ENCODE measurements around the gene RANBP3.

DNA sequence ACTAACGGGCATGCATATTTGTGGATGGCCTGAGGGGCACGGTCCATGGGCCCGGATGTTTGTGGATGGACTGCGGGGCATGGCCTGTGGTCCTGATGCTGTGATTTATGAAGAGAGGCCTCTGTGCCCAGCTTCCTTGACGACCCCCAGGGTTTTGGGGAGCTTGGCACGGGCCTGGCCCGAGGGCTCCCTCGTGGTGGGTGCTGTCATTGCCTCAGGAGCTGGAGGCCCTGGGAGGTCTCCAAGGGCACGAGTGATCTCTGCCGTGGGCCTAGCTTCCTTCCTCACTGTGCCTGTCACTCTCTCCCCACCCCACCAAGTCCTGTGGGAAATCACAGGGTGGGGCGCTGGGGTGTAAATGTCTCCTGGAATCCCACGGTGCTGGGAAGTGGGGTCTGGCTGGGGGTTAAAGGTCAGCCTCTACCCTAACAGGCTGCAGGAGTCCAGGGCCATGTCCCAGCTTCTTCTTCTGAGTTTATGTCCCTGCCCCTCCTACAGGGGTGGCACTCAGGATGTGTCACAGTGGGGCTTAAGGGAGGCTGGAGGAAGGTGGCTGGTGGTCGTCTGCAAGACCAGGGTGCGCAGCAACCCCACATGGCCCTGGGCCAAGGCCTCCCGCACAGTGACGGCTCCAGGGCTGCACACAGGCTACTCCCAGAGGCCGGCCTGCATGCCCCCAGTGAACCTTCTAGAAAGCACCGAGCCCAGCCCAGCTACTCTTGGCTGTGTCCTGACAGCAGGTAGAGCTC is 27.6 kb upstream of the RANBP3 start:
- TF ChIP-seq, protein P1, sequence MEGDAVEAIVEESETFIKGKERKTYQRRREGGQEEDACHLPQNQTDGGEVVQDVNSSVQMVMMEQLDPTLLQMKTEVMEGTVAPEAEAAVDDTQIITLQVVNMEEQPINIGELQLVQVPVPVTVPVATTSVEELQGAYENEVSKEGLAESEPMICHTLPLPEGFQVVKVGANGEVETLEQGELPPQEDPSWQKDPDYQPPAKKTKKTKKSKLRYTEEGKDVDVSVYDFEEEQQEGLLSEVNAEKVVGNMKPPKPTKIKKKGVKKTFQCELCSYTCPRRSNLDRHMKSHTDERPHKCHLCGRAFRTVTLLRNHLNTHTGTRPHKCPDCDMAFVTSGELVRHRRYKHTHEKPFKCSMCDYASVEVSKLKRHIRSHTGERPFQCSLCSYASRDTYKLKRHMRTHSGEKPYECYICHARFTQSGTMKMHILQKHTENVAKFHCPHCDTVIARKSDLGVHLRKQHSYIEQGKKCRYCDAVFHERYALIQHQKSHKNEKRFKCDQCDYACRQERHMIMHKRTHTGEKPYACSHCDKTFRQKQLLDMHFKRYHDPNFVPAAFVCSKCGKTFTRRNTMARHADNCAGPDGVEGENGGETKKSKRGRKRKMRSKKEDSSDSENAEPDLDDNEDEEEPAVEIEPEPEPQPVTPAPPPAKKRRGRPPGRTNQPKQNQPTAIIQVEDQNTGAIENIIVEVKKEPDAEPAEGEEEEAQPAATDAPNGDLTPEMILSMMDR (IDR thresholded peaks at IDR 0.05) = no peak
- no peak for TF ChIP-seq POLR2A (IDR thresholded peaks at IDR 0.05)
- TF ChIP-seq POLR2AphosphoS5 (IDR thresholded peaks at IDR 0.05) = no peak
